Islet precursor cell (in vitro differentiated cells): ENCODE data around the gene CCDC13.
A peak's percentile ranks its signal among the peaks of the same experiment; 100 is the strongest.

Experiments
- DNase-seq: peaks from one replicate; pipeline ENCODE4 v3.0.0-alpha.2; 2018

CCDC13 gene

DNA sequence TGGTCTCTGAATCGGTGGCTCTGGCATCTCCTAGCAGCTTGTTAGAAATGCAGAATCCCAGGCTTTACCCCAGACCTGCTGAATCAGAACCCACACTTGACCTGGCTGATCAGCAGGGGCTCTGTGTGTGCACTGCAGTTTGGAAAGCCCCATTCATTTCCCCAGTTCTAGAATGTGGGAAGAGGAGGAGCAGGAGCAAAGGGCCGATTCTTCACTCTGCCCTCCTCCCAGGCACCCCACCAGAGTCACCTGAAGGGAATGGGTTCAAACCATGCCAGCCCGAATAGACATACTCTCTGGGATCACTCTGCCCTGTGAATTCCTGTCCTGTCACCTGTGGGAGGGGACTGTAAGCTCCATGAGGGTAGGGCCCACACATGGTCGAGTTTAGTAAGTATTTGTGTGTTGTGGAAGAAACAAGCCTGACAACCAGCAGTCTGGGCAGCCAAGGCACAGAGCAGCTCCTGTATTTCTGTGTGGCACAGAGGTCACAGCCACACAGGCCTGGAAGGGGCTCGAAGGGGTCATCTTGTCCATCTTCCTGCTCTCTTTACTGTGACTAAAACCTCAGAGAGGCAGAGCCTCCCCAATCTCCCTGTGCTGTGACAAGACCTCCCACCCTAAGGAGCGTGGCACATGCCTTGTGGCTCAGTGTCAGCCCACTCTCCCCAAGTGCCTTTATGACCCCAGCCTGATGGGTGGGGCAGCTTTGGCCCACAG, 41.4 kb downstream of the CCDC13 start:
- DNase-seq = peak; percentile 27

DNA sequence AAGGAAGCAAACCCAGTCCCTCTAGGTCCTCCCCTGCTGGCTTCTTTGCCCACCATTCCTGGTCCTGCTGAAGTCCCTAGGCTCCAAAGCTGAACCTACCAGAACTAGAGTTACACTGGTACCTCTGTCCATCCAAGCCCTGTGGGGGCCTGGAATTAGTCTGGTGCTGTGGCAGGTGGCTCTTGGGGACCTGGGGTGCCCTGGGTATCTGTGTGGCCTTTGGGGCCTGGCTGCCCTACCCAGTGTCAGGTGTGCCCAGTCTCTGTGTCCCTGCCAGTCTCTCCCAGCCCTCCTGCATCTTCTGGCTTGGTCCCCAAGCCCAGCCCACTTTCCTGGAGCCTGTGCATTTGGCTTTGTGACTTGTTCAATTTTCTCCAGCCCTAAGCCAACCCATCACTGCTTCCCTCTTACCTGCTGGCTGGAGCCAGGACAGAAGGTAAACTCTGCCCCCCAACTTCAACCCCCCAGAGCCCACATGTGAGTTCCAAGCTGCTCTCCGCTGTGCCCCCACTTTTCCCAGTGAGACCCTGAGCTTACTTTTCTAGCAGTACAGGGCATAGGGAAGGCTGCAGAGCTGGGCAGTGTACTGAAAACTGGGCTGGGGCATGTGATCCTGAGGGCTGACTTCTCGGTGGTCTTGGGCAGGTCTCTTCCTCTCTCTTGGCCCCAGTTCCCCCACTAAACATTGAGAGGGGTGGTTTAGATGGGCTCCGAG, 42.2 kb downstream of the CCDC13 start:
- peak; percentile 32 for DNase-seq

- DNase-seq = peak; percentile 47
These were observed 42.8 kb downstream of the CCDC13 start for GRCh38 chr3:42730294-42730693.

GRCh38 chr3:42729404-42730145, 43.5 kb downstream of the CCDC13 start:
- peak; percentile 38 for DNase-seq

- peak; percentile 34 for DNase-seq
These were observed 44.2 kb downstream of the CCDC13 start for GRCh38 chr3:42728668-42729364.

DNA sequence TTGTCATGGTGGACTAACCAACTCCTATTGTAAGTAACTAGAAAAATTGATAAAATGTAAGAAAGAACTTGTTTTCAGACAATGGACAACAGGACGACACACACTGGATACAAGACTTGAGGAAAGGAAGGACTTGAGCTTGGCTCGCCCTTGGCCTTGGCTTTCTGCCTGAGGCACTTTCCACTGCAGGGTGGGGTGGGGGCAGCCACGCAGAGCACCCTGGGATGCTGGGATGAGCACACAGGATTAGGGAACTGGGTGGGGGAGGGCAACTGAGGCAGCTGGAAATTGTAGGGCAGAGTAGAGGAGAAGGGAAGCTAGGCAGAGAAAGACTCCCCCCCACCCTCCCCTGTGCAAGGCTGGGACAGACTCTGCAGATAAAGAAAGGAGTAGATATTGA, 45.0 kb downstream of the CCDC13 start:
- peak; percentile 38 for DNase-seq

DNA sequence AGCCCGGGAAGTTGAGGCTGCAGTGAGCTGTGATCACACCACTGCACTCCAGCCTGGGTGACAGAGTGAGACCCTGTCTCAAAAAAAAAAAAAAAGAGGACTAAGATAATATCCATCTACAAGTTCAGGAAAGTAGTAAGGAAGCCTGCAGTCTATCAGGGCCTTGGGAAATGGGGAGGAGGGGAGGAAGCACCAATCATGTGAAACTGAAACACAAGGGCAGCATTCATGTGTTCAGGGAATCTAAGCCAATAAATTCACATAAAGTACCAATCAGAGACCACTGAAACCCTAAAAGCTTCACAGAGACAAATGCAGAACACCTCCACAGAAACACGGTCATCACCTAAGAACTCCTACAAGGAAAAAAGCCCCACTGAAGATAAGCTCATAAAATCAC, 47.6 kb downstream of the CCDC13 start:
- DNase-seq = peak; percentile 35

GRCh38 chr3:42723219-42723618, 49.8 kb downstream of the CCDC13 start:
- peak; percentile 15 for DNase-seq
